ENCODE results near the gene CHCHD5.

DNA sequence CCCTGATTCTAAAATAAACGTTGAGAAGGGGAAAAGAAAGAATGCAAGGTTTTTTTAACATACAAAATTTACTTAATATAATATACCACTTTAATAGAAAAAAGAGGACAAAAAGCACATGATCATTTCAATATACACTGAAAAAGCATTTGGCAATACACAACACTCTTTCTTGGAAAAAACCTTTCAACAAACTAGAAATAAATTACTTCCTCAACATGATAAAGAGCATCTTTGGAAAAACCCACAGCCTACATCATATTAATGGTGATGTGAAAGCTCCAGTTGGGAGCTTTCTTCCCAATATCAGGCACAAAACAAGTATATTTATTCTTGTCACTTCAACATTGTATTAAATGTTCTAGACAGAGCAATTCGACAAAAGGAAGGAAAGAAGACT lies 45.1 kb upstream of the CHCHD5 start:
- TF ChIP-seq, protein P1, sequence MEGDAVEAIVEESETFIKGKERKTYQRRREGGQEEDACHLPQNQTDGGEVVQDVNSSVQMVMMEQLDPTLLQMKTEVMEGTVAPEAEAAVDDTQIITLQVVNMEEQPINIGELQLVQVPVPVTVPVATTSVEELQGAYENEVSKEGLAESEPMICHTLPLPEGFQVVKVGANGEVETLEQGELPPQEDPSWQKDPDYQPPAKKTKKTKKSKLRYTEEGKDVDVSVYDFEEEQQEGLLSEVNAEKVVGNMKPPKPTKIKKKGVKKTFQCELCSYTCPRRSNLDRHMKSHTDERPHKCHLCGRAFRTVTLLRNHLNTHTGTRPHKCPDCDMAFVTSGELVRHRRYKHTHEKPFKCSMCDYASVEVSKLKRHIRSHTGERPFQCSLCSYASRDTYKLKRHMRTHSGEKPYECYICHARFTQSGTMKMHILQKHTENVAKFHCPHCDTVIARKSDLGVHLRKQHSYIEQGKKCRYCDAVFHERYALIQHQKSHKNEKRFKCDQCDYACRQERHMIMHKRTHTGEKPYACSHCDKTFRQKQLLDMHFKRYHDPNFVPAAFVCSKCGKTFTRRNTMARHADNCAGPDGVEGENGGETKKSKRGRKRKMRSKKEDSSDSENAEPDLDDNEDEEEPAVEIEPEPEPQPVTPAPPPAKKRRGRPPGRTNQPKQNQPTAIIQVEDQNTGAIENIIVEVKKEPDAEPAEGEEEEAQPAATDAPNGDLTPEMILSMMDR (IDR thresholded peaks at IDR 0.05; ENCODE audit: low read depth, low read length, poor library complexity, severe bottlenecking): no peak
- TF ChIP-seq EZH2phosphoT487 (IDR thresholded peaks at IDR 0.05; ENCODE audit: borderline replicate concordance, low read length): no peak

Data from DOHH2 (cell line).